Measurements from ENCODE around the gene YES1.
"Not testable (repeated sequence)": the region's sequence is repeated elsewhere in the genome, so short reads cannot be mapped to it uniquely, and the experiment has no call there.

YES1 gene

DNA sequence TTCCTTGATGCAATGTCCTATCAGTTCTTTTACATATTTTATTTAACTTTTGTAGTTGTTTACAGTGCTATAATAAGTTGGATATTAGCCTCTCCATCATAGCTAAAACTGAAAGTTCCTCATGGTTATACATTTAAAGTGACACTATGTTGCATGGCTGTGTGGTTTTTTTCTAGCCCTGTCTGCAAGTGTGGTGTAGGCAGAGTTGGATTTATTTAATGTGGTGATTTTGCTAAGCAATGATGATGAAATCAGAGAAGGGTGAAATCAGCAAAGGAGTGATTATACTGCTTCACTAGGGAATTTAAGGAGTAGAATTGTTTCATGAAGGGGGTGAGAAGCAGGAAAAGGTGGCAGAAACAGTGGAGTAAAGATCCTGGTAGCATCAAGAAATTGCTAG lies 81.3 kb downstream of the YES1 start:
- DNase-seq: no peak

DNA sequence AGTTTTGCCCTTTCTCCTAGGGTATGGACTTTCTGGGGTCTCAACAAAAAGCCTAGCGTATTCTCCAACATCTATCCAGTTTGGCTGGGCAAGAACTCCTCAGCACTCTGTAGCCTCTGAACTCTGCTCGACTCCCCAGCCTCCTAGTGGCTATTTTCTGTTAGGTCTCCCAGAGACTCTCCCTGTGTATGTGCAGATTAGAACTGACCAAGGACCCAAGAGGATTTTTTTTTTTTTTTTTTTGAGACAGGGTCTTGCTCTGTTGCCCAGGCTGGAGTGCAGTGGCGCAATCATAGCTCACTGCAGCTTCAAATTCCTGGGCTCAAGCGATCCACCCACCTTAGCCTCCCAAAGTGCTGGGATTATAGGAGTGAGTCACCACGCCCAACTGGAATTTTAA lies 81.9 kb downstream of the YES1 start:
- DNase-seq: not testable (repeated sequence)

DNA sequence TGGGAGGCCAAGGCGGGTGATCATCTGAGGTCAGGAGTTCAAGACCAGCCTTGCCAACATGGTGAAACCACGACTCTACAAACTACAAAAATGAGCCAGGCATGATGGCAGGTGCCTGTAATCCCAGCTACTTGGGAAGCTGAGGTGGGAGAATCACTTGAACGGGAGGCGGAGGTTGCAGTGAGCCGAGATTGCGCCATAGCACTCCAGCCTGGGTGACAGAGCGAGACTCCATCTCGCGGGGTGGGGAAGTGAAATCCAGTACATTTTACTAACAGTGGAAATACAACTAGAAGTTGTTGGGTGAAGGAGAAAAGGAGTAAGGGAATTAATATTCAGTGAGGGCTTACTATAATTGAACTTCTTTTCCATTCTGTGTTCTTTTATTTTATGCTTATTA lies 86.4 kb downstream of the YES1 start:
- no peak for DNase-seq

DNA sequence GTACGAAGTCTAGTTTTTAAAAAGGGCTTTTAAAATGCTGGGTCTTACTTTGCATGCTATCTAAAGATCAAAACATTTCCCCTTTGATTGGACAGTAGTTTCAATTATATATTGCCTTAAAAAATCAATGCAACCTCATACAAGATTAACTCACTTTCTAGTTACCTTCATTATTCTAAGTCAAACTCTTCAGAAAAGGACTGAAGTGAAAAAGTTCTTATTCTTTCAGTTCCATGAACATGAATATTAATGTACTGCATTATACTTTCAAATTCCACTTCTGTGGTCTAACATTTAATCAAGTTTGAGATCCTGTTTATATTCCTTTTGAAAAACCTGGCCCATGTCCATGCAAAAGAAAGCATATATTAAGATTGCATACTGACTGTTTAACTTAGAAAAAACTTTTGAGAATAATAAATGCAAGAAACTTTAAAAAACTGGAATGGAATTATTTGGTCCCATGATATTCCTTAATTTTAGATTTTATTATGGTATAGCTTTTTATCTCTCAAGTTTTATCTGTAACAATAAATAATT lies 88.4 kb downstream of the YES1 start:
- DNase-seq: no peak

DNA sequence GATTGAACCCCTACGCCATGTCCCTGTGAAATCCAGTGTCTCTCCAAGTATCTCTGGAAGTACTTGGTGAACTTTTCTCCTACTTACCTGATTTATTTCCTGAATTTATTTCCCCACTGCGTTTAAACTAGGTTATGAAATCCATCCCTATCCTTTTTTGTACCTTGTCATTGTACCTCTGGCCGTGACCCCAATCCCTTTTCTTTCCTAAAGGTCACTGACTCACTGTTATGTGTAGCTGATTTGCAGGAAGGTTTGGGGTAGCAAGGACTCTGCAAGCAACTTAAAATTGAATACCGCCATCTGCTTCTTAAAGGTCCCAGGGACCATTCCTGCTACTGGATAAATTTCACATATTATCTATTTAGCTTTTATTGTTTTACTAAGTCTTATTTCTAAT lies 95.0 kb downstream of the YES1 start:
- no peak for DNase-seq

DNA sequence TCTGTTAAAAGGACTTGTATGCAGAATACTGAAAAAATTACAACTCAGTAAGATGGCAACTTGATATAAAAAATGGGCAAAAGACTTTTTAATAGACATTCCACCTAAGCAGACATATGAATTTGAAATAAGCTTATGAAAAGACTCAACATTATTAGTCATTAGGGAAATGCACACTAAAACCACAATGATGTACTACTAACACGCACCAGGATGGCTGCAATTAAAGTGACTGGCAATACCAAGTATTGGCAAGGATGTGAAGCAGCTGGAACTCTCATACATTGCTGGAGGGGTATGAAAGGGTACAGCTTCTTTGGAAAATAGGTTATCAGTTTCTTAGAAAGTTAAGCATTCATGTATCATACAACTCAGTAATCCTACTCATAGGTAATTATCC lies 96.4 kb downstream of the YES1 start:
- DNase-seq: no peak

DNA sequence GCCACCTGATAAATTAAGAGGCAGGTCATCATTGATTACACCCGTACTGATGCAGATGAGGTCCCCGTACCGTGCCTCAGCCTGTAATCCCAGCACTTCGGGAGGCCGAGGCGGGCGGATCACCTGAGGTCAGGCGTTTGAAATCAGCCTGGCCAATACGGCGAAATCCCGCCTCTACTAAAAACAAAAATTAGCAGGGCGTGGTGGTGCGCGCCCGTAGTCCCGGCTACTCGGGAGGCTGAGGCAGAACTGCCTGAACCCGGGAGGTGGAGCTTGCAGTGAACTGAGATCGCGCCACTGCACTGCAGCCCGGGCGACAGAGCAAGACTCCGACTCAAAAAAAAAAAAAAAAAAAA lies 98.9 kb downstream of the YES1 start:
- DNase-seq: no peak

DNA sequence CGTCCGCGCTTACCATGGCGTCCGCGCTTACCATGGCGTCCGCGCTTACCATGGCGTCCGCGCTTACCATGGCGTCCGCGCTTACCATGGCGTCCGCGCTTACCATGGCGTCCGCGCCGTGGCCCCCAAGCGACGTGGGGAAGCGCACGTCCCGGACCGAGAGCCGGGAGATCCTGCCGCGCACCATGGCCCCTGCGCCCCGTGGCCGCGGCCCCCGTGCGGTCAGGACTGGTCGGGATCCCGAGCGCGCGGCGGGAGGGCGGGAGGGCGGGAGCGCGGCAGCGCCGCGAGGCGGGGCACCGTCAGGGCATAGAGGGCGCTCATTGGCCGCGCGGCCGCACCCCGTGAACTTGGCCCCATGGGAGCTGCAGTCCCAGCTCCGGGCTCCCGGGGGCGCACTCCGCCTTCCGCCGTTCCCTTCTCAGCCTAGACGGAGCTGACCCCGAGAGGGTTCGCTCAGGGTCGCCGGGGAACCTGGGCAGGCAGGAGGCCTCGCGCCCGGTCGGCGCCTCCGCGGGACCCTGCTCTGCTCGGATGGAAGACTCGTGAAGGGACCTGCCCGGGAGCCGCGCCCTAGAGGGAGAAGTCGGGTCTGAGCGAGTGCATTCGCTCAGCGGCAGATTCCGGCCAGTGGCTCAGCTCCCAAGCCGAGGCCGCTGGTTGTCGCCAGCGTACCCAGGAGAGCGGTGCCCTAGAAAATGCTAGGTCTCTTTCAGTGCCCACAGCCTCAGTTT lies 99.5 kb downstream of the YES1 start, which contains the start of gene ENOSF1:
Gene ENOSF1, minus strand, starts transcription at position 230 of the 734 bp plus-strand sequence. Its CDS starts 43 bp downstream, at position 187.
- peak in 49 of 51 donors; percentile 5 to 86 (median 66) for DNase-seq

DNA sequence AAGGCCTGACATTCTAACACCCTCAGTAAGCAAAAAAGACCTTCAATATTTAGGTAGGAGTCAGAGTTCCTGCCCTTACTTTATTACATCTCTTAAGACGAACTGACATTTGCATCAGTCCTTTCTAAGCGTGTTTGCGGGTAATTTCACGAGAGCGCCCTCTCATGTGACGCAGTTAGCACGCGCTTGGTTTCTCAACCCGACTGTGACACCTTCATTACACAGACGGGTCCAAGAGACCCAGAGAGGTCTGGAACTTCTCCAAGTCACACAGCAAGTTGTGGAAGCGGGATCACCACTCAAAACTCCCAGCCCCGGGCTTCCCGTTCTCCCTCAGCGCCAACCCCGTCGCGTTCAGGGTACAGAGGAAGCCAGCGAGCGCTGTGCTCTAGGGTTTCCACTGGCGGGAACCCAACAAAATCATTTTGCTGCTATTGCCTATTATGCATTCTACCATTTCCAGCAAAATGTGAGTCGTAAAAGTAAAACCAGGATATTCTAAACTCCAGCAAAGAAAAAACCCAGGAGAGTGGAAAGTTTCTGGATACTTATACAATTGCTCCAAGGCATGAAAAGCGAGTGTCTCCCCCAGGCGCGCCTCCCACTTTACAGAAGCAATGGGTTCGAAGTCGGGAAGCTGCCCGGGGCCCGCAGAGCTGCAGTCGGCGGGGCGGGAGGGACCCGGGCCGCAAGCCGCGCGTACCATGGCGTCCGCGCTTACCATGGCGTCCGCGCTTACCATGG lies 100.2 kb downstream of the YES1 start:
- DNase-seq: peak in 47 of 51 donors; percentile 16 to 80 (median 49)

DNA sequence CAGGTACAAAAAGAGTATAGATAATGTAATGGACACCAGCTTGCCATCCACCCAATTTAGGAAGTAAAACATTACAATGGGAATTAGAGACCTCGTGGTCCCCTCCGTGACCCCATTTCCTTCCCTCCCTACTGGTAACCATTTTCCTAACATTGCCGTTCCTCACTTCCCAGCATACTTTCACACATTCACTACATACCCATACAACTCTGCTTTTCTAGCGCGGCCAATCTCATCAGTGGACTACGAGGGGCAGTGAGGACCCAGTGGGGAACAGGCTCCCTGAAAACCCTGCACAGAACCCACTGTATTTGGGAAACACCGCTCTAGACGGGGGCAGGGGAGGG lies 100.8 kb downstream of the YES1 start:
- peak in 2 of 51 donors; percentile 55 to 57 for DNase-seq

DNA sequence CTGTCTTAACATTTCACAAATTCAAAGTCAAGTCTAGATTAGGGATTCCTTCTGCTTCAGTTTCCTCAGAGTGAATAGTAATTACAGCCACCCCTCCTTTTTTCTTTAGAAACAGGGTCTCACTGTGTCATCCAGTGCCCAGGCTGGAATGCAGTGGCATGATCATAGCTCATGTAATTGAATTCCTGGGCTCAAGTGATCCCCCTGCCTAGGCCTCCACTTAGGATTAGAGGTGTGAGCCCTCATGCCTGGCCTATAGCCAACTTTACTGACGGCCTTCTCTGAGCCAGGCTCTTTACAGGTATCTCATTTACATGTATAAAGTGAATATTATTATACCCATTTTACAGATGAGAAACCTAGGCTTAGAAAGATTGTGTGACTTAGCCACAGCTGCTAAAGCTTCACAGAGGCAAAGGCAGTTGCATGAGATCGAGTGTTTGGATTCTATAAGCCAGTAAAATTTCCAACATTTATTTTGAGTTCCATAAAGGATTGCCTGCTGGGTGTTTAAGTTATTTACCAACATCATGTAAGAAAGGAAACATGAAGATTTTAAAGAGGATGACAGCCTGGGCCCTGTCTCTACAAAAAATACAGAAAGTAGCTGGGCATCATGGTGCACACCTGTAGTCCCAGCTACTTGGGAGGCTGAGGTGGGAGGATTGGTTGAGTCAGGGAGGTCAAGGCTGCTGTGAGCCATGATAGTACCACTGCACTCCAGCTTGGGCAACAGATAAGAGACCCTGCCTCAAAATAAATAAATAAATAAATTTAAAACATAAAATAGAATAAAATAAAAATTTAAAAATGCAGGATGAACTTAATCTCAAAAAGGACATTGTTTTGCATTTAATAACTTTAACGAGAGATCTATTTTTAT lies 101.4 kb downstream of the YES1 start:
- no peak for DNase-seq

DNA sequence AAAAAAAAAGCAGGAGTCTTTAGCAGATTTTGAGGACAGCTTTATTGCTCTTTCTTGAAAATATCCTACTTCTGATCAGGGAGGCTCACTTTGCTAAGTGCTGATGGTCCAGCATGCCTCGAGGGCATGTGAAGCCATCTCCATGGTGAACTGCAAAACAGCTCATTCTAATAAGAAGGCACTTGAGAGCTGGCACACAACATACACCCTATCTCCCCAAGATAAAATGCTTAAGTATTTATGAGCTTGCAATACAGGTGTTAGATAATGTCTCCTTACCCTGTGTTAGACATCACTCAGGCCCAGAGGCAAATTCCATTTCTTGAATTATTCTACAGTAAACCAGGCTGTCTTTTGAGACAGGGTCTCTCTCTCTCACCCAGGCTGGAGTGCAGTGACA lies 102.3 kb downstream of the YES1 start:
- DNase-seq: no peak

DNA sequence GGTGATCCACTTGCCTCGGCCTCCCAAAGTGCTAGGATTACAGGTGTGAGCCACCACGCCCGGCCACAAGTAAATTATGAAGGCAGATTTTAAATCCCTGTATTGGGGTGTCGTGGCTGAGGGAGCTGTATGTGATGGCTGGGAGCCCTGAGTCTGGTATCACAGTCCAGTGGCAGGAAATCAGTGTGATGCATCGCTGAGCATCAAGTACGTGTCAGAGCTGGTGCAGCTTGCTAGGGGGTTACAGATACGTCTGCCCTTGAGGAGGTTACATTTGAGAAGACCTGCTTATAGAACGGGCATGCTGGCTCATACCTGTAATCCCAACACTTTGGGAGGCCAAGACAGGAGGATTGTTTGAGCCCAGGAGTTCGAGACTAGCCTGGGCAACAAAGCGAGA lies 103.9 kb downstream of the YES1 start:
- DNase-seq: no peak

DNA sequence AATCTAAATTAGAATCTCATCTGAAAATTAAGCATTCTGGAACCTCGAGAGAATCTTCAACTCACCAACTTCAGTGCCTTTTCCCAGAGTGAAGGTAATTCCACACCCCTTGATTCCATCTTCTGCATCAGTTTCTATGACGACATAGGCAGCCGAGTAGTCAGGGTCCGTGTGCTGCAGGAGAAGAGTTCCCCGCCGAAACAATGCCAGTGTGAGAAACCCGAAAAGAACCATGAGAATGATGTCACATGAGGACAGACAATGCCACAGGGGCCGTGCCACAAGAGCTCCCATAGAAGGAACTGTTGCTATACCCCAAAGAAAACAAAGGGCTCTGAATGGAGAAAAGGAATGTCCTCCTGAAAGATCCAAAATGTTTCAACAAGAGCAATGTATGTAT lies 105.6 kb downstream of the YES1 start:
- DNase-seq: peak in 1 of 51 donors; percentile 12

DNA sequence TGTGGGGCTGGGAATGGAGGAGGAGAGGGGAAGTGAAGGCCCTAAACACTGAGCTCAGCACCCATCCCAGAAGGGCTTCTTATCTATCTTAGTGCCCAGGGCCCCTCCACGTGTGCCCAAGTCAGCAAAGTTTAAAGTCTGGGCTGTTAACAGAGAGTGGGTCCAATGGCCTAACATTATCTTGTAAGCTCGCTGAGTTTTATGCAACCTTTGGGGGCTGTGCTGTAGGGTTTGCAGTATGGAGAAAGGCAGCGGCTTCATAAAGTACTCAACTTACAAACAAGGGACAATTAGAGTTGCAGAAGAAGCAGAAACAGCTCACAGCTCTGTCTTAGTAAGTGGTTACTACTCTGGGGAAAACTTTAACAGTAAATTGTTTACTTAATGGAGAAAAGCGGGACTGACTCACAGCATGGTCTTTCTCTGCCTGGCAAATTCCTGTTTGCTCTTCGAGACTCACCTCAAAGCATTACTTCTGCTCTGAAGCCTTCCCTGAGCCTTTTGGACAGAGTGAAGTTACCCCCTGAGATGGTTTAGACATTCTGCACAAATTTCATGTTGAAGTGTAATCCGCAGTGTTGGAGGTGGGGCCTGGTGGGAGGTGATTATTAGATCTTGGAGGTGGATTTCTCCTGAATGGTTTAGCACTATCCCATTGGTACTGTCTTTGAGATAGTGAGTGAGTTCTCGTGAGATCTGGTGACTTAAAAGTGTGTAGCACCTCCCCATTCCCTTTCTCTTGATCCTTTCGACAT lies 108.7 kb downstream of the YES1 start:
- no peak for DNase-seq

DNA sequence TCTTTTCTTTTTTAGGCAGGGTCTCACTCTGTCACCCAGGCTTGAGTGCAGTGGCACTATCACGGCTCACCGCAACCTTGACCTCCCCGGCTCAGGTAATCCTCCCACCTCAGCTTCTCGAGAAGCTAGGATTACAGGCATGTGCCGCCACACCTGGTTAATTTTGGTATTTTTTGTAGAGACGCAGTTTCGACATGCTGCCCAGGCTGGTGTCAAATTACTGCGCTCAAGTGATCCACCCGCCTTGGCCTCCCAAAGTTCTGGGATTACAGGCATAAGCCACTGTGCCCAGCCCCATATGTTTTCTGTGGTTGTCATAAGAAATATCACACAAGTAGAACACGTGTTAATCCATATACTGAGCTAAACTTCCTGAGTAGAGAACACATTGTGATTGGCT lies 114.2 kb downstream of the YES1 start:
- no peak for DNase-seq

DNA sequence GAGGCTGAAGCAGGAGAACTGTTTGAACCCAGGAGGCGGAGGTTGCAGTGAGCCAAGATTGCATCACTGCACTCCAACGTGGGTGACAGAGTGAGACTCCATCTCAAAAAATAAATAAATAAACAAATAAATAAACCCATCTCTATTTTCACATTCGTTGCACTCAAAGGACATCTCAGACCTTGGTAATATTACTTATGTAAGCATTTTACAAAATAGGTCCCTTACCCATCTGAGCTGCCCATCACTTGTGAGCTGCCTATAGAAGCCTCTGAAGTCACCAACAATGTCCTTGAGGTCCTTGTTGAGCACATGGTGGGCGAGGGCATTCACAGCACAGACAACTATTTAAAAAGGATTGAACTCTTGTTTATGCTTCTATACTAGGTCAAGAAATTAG lies 115.0 kb downstream of the YES1 start:
- no peak for DNase-seq

DNA sequence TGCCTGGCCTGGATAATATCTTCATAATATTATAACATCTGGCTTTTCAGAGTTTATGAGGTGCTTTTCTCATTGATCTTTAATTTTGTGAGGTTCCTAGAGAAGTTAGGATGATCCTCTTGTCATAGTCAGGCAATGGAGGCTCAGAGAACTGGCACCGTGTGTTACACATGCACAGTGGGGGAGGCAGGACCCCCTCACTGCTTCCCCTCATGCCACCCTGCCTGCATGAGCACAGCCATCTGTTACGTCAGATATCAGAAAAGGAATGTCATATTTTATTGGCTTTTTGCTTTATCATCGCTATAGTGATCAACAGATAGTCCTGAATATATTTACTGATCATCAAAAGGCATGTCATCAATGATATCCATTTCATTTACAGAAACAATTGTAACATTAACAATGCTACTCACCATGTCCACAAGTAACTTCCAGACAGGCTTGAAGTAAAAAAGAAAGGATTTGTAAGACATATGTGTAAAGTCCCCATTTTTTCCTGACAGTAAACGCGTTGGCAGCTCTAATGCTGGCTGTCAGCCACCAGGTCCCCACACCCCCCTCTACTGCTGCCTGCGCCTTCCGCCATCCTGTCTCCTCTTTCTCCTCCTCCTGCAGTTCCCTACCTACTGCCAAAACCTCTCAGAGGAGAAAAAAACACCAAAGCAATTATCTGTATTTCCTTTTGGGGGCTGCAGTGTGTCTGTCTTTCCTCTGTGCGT lies 118.4 kb downstream of the YES1 start:
- DNase-seq: no peak

DNA sequence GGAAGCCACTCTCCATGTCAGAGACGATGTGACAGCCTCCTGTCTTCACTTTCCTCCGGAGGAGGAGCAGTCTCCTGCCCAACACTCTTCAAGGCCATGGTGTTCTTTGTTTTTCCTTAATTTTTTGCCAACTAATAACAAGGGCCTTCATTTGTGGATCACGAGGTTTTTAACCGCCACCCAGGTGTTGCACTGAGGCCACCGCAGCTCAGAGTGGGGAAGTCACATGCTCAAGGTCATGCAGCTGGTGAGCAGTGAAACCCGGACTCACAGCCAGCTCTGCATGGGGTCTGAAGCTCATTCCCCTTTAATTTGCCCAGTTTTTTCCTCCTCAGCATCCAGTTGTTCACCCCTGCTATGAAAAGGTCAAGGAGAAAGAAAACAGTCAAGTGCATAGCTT lies 119.2 kb downstream of the YES1 start:
- DNase-seq: no peak

DNA sequence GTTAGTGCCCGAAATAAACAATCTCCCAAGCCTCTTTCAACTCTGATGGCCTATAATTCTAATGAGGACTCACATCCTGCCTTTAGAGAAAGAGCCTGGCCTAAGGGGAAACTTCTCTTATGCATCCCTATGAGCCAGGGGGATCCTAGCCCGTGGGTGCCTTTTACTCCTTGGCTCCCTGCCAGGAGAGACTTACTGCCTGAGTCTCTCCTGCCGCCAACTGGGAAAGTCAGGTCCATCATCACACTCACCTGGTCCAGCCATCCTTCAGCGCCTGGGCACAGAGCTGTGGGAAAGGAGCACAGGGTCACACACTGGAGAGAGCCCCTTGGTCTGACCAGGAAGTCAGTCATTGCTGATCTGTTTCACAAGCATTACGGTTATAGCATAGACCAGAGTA lies 123.7 kb downstream of the YES1 start:
- DNase-seq: no peak

Data from hypothalamus (tissue), 51 donors.